K562 (cell line): ENCODE data around the gene KBTBD4. TPM values are rescaled to one million over a fixed set of nuclear protein-coding genes. Genes with fewer than 3 reads are reported as not detected.

Experiments used
- BRCA1 ChIP-seq, 2 experiments: fragments of 450-650 bp in 1 of 2; sonication (generic) in 1 of 2; formaldehyde crosslinking in 1 of 2; IDR thresholded peaks; 2 replicates each; pipeline versions ENCODE4 v1.5.0 to v1.6.1; 2017 to 2020; ENCODE audit warnings: mild to moderate bottlenecking in 1 of 2, missing genetic modification reagents in 1 of 2
- CBX5 ChIP-seq: IDR thresholded peaks from 2 replicates; pipeline ENCODE4 v1.6.1; 2014; ENCODE audit warnings: low read depth, borderline replicate concordance
- CTCF ChIP-seq, 3 experiments: IDR thresholded peaks in 2 of 3; conservative IDR thresholded peaks in 1 of 3; 2 replicates each; pipeline ENCODE4 v1.5.1; 2011 to 2012; ENCODE audit warnings: low read length in 3 of 3, mild to moderate bottlenecking in 3 of 3, control low read depth in 2 of 3, improper control_type of control experiment in 1 of 3, inconsistent platforms in 1 of 3, low read depth in 1 of 3, mixed read lengths in 1 of 3, moderate library complexity in 1 of 3; ENCODE audit not compliant: insufficient read depth in 2 of 3
- GATA2 ChIP-seq: sonication (generic); formaldehyde crosslinking; IDR thresholded peaks from 2 replicates; pipeline ENCODE4 v1.4.0; 2020; ENCODE audit warnings: mild to moderate bottlenecking, missing genetic modification reagents
- POLR3A ChIP-seq: IDR thresholded peaks from 2 replicates; pipeline ENCODE4 v1.6.1; 2011; ENCODE audit warnings: borderline replicate concordance, mild to moderate bottlenecking, moderate library complexity; ENCODE audit not compliant: insufficient read length, insufficient read depth; ENCODE audit errors: extremely low read depth
- SMARCE1 ChIP-seq: fragments of 450-650 bp; IDR thresholded peaks from 2 replicates; pipeline ENCODE4 v1.7.1; 2016; ENCODE audit warnings: mild to moderate bottlenecking
- TCF7 ChIP-seq: sonication (generic); IDR thresholded peaks from 2 replicates; pipeline ENCODE4 v1.6.1; 2016; ENCODE audit warnings: antibody characterized with exemption, borderline replicate concordance
- ZBTB11 ChIP-seq, 3 experiments: fragments of 200-800 bp in 1 of 3; fragments of 250-450 bp in 1 of 3; fragments of 450-650 bp in 1 of 3; sonication (Bioruptor Pico) in 1 of 3; sonication (Bioruptor generic) in 1 of 3; formaldehyde crosslinking in 1 of 3; IDR thresholded peaks; 2 replicates each; pipeline versions ENCODE4 v1.6.1 to v1.8.0; 2016 to 2022; ENCODE audit warnings: mild to moderate bottlenecking in 2 of 3, missing genetic modification characterization in 2 of 3, missing compliant biosample characterization in 1 of 3, moderate library complexity in 1 of 3
- ZBTB7A ChIP-seq: IDR thresholded peaks from 2 replicates; pipeline ENCODE4 v1.6.1; 2011; ENCODE audit warnings: low read depth, mild to moderate bottlenecking, low read length, moderate library complexity, borderline replicate concordance; ENCODE audit not compliant: control insufficient read depth
- ZNF121 ChIP-seq: sonication (generic); formaldehyde crosslinking; conservative IDR thresholded peaks from 2 replicates; pipeline ENCODE4 v1.8.0; 2022; ENCODE audit warnings: missing genetic modification reagents
- ZNF324 ChIP-seq: fragments of 250-450 bp; sonication (Bioruptor Pico); IDR thresholded peaks from 2 replicates; pipeline ENCODE4 v1.4.0; 2020; ENCODE audit warnings: mild to moderate bottlenecking
- ZNF561 ChIP-seq: fragments of 450-650 bp; formaldehyde crosslinking; conservative IDR thresholded peaks from 2 replicates; pipeline ENCODE4 v1.4.0; 2020; ENCODE audit warnings: mild to moderate bottlenecking, moderate library complexity
- polyA plus RNA-seq, 8 experiments: library from polyadenylated mRNA; depleted of rRNA in 4 of 8; stranded (reverse) in 5 of 8; unstranded in 3 of 8; fragments of >200 nt; fragmentation: Nextera tagmentation in 2 of 8; fragmentation: Illumina TruSeq in 1 of 8; extraction: Ambion mirVana in 2 of 8; extraction: Trizol in 1 of 8; gene quantifications; 2 replicates each; pipeline versions ENCODE4 v1.2.1 to v1.2.3, GENCODE V29; 2011 to 2014; ENCODE audit warnings: inconsistent platforms in 1 of 8, missing spikeins in 1 of 8
- total RNA-seq, 7 experiments: library from RNA; depleted of rRNA in 6 of 7; stranded (reverse); fragments of >200 nt in 6 of 7; fragmentation: Illumina TruSeq in 2 of 7; extraction: Trizol in 2 of 7; gene quantifications; 2 replicates each; pipeline versions ENCODE4 v1.2.1 to v1.2.3, GENCODE V29; 2011 to 2021; ENCODE audit warnings: low replicate concordance in 1 of 7
- TF ChIP-seq, protein P1 (sequence below): fragments of 200-800 bp; sonication (Bioruptor generic); IDR thresholded peaks from 2 replicates; pipeline ENCODE4 v1.6.1; 2017; ENCODE audit warnings: missing genetic modification characterization, missing compliant biosample characterization
- TF ChIP-seq, protein P2 (sequence below): sonication (generic); formaldehyde crosslinking; IDR thresholded peaks from 2 replicates; pipeline ENCODE4 v1.8.1; 2022; ENCODE audit warnings: missing genetic modification reagents

KBTBD4 gene
- total and polyA plus RNA-seq, 9 of the 15 experiments (the other 6 are each of a cell fraction or from before 2014, with no cell fraction given) = 7.0 to 33.9 (median 13.3) TPM

DNA sequence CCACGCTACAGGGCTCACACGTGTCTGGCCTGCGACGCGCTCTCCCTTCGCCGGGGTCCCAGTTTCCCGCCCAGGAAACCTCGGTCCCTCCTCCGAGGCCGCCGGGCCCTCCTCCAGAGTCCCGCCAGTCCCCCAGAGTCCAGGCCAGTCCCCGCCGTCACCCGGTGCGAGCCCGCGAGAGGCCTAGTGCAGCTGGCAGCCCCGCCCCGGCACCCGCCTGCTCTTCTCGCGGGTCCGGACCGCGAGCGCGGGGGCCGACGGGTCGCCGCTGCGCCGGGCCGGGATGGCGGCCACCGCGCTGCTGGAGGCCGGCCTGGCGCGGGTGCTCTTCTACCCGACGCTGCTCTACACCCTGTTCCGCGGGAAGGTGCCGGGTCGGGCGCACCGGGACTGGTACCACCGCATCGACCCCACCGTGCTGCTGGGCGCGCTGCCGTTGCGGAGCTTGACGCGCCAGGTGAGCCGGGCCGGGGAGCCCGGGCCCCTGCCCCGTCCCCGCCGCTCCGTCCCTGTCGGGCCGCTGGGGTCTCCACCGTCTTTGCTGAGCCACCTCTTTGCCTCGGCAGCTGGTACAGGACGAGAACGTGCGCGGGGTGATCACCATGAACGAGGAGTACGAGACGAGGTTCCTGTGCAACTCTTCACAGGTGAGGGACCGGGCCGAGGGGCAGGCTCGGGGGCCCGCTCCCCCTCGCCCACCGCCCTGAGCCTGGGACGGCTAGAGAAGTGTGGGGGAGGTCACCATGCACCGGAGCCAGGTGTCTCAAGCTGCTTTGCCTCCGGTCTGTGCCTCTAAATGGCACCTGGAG, 13.2 kb downstream of the KBTBD4 start, which contains the start of gene PTPMT1 (continued):
- TF ChIP-seq ZBTB11 (CRISPR knock-in tag; IDR thresholded peaks at IDR 0.05) = no peak
- TF ChIP-seq, protein P1, sequence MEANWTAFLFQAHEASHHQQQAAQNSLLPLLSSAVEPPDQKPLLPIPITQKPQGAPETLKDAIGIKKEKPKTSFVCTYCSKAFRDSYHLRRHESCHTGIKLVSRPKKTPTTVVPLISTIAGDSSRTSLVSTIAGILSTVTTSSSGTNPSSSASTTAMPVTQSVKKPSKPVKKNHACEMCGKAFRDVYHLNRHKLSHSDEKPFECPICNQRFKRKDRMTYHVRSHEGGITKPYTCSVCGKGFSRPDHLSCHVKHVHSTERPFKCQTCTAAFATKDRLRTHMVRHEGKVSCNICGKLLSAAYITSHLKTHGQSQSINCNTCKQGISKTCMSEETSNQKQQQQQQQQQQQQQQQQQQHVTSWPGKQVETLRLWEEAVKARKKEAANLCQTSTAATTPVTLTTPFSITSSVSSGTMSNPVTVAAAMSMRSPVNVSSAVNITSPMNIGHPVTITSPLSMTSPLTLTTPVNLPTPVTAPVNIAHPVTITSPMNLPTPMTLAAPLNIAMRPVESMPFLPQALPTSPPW (CRISPR knock-in tag) = peak; percentile 72; the same call in 1 of the 2 replicates
- TF ChIP-seq SMARCE1 = 0 out of 2 replicates have a peak, but pooled peaks have one; percentile 6
- no peak for TF ChIP-seq TCF7
- TF ChIP-seq POLR3A = no peak
- TF ChIP-seq, protein P2, sequence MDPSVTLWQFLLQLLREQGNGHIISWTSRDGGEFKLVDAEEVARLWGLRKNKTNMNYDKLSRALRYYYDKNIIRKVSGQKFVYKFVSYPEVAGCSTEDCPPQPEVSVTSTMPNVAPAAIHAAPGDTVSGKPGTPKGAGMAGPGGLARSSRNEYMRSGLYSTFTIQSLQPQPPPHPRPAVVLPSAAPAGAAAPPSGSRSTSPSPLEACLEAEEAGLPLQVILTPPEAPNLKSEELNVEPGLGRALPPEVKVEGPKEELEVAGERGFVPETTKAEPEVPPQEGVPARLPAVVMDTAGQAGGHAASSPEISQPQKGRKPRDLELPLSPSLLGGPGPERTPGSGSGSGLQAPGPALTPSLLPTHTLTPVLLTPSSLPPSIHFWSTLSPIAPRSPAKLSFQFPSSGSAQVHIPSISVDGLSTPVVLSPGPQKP (CRISPR knock-in tag) = no peak
- no peak for TF ChIP-seq ZNF561 (CRISPR knock-in tag)
- TF ChIP-seq GATA2 (CRISPR knock-in tag) = no peak
- TF ChIP-seq ZNF324 = no peak
- TF ChIP-seq BRCA1 (IDR thresholded peaks at IDR 0.05) = no peak
- peak; percentile 72; the same call in 1 of the 2 replicates for TF ChIP-seq BRCA1 (CRISPR knock-in tag; IDR thresholded peaks at IDR 0.05)
- TF ChIP-seq CBX5 = no peak
- peak; percentile 65; the same call in 1 of the 2 replicates for TF ChIP-seq ZBTB7A
- no peak for TF ChIP-seq ZNF121 (CRISPR knock-in tag)
- TF ChIP-seq CTCF (IDR thresholded peaks at IDR 0.05 in 2 of 3, conservative IDR thresholded peaks at IDR 0.05 in 1 of 3; ENCODE audit: insufficient read depth in 2 of 3, low read depth in 1 of 3, low read length in 3 of 3) = no peak
